ENCODE measurements around the gene GMDS.

The GMDS gene

GRCh38 chr6:1778686-1779235 lies 466.6 kb downstream of the GMDS start:
- no peak for TF ChIP-seq TAF1 (IDR thresholded peaks at IDR 0.05; ENCODE audit: borderline replicate concordance, low read depth, low read length)
- TF ChIP-seq POLR2A (IDR thresholded peaks at IDR 0.05; ENCODE audit: low read depth, low read length) = no peak
- TF ChIP-seq POLR2AphosphoS5 (IDR thresholded peaks at IDR 0.05; ENCODE audit: low read depth, low read length) = no peak
- DNase-seq (ENCODE audit: insufficient read length) (no peak), FAIRE-seq (no peak)

DNA sequence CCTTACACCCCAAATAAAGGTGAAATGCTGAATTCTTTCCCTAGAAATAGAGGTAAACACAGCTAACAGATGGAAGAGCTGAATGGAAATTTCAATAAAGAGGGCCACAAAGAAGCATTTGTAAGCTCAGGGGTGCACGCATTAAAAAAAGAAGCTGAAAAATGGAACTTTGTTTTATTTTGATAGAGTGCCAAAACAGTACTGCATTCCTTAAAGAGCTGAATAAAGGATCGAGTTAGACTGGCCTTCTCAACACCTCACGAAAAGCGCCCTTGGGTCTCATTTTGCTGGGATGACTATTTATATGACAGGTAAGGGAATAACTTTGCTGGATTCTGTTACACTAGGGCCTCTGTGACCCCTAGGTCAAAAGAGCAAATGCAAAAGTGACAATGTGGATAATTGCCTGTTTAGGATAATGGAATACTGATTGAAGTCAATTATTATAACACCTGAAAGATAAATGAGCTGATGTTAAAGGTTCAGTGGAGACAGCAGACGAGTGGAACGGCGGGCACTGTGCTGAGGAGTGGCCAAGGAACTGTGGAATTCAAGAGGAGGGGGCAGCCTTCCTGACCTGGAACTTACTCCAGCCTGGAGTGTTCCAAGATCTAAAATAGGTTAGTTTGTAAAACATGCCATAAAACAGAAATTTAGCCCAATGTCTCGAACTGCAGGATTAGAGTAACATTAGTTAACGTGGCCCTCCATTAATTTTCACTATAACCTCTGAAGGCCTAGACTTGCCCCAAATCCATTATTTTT lies 467.3 kb downstream of the GMDS start:
- FAIRE-seq (no peak), DNase-seq (ENCODE audit: insufficient read length) (no peak)
- TF ChIP-seq POLR2AphosphoS5 (IDR thresholded peaks at IDR 0.05; ENCODE audit: low read depth, low read length) (no peak), POLR2A (IDR thresholded peaks at IDR 0.05; ENCODE audit: low read depth, low read length) (no peak), TAF1 (IDR thresholded peaks at IDR 0.05; ENCODE audit: borderline replicate concordance, low read depth, low read length) (no peak)

- FAIRE-seq = no peak
- no peak for DNase-seq (ENCODE audit: insufficient read length)
- TF ChIP-seq POLR2A (IDR thresholded peaks at IDR 0.05; ENCODE audit: low read depth, low read length) (no peak), TAF1 (IDR thresholded peaks at IDR 0.05; ENCODE audit: borderline replicate concordance, low read depth, low read length) (no peak), POLR2AphosphoS5 (IDR thresholded peaks at IDR 0.05; ENCODE audit: low read depth, low read length) (no peak)
Measured at GRCh38 chr6:1775441-1775840, 470.0 kb downstream of the GMDS start.

DNA sequence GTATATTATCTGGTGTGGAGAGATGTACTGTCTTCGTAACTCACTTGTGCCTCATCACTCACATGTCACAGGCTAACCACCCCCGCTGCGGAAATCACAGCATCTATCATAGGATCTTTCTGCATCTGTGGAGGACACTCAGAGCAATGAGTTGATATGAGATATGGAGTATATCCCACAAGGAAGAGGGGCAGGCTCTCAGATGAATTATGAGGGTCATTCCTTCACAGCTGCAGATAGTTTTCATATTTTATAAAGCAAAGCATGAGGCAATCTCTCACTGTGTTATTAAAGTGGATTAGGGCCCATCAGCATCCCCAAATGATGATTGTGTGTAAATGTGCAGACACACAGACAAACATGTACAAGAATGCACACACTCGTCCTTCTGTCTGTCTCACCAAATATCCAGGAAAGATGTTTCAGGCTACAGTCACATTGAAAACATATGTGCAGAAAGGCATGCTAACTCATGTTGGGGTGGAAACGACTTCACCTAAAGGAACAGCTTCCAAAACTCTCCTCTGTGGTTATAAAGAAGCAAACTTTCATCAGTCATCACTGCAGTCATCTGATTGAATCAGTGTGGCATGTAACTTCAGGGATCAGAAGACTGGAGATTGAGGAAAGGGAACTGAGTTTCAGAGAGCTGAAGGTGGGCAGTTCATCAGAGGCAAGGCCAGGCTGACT lies 471.0 kb downstream of the GMDS start:
- TF ChIP-seq POLR2AphosphoS5 (IDR thresholded peaks at IDR 0.05; ENCODE audit: low read depth, low read length) (no peak), TAF1 (IDR thresholded peaks at IDR 0.05; ENCODE audit: borderline replicate concordance, low read depth, low read length) (no peak), POLR2A (IDR thresholded peaks at IDR 0.05; ENCODE audit: low read depth, low read length) (no peak)
- FAIRE-seq (no peak), DNase-seq (ENCODE audit: insufficient read length) (no peak)

GRCh38 chr6:1773700-1774099 lies 471.7 kb downstream of the GMDS start:
- DNase-seq (ENCODE audit: insufficient read length) (no peak), FAIRE-seq (no peak)
- TF ChIP-seq POLR2AphosphoS5 (IDR thresholded peaks at IDR 0.05; ENCODE audit: low read depth, low read length) = no peak
- TF ChIP-seq TAF1 (IDR thresholded peaks at IDR 0.05; ENCODE audit: borderline replicate concordance, low read depth, low read length) = no peak

DNA sequence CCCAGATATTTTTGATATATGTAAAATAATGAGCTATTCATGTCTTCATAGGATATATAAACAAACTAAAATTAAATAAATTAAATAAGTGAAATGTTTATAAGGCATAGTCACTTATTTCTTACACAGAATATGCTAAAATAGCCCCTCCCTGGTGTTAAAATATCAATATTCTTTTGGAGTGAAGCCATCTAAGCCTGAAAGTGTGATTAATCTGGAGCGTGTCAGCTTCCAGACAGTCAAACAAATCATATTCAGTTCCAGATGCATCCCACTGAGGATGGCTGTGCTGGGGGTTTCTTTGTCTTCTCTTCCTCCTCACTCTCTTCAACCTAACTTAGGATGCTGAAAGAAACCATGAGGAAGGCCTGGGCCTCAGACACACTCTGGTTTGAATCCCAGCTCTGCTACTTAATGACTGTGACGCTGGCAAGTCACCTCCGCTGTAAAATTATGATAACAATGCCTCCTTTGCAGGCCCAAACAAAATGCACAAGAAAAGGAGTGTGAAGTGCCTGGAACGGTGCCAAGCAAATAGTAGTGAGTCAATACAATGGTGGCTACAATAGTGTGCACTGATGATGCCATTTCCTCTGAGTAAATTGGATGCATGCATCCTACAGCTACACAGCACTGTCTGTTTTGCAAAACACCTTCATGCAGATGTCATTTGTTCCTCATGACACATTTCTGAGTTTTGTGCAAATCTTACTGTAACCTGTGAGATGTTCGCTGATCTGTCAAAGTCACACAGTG lies 474.3 kb downstream of the GMDS start:
- FAIRE-seq (no peak), DNase-seq (ENCODE audit: insufficient read length) (no peak)
- TF ChIP-seq POLR2AphosphoS5 (IDR thresholded peaks at IDR 0.05; ENCODE audit: low read depth, low read length) (no peak), TAF1 (IDR thresholded peaks at IDR 0.05; ENCODE audit: borderline replicate concordance, low read depth, low read length) (no peak), POLR2A (IDR thresholded peaks at IDR 0.05; ENCODE audit: low read depth, low read length) (no peak)

GRCh38 chr6:1770435-1770843 lies 475.0 kb downstream of the GMDS start:
- TF ChIP-seq POLR2AphosphoS5 (IDR thresholded peaks at IDR 0.05; ENCODE audit: low read depth, low read length) (no peak), TAF1 (IDR thresholded peaks at IDR 0.05; ENCODE audit: borderline replicate concordance, low read depth, low read length) (no peak), POLR2A (IDR thresholded peaks at IDR 0.05; ENCODE audit: low read depth, low read length) (no peak)
- FAIRE-seq (no peak), DNase-seq (ENCODE audit: insufficient read length) (no peak)

- TF ChIP-seq POLR2A (IDR thresholded peaks at IDR 0.05; ENCODE audit: low read depth, low read length) (no peak), TAF1 (IDR thresholded peaks at IDR 0.05; ENCODE audit: borderline replicate concordance, low read depth, low read length) (no peak), POLR2AphosphoS5 (IDR thresholded peaks at IDR 0.05; ENCODE audit: low read depth, low read length) (no peak)
- DNase-seq (ENCODE audit: insufficient read length) (no peak), FAIRE-seq (no peak)
Measured at GRCh38 chr6:1767481-1768246, 477.7 kb downstream of the GMDS start.

DNA sequence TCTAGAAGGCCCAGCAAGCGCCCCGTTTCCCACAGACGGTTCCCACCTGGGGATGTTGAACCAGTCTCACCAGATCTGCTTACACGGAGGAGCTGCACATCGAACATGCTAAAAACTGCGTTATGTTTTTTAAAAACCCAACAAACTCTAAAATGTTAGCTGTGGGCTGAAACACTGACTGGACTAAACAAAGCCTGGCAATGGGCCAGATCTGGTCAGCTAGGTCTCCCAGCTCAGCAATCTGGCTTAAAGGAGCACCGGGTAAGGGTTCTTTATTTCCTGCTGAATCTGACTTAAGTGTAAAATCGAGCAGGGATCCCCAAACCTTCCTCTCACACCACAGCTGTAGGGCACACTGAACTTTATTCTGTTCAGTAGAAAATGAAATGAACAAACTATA lies 478.8 kb downstream of the GMDS start:
- no peak for TF ChIP-seq TAF1 (IDR thresholded peaks at IDR 0.05; ENCODE audit: borderline replicate concordance, low read depth, low read length)
- no peak for TF ChIP-seq POLR2AphosphoS5 (IDR thresholded peaks at IDR 0.05; ENCODE audit: low read depth, low read length)
- TF ChIP-seq POLR2A (IDR thresholded peaks at IDR 0.05; ENCODE audit: low read depth, low read length) = no peak
- FAIRE-seq = no peak
- no peak for DNase-seq (ENCODE audit: insufficient read length)

DNA sequence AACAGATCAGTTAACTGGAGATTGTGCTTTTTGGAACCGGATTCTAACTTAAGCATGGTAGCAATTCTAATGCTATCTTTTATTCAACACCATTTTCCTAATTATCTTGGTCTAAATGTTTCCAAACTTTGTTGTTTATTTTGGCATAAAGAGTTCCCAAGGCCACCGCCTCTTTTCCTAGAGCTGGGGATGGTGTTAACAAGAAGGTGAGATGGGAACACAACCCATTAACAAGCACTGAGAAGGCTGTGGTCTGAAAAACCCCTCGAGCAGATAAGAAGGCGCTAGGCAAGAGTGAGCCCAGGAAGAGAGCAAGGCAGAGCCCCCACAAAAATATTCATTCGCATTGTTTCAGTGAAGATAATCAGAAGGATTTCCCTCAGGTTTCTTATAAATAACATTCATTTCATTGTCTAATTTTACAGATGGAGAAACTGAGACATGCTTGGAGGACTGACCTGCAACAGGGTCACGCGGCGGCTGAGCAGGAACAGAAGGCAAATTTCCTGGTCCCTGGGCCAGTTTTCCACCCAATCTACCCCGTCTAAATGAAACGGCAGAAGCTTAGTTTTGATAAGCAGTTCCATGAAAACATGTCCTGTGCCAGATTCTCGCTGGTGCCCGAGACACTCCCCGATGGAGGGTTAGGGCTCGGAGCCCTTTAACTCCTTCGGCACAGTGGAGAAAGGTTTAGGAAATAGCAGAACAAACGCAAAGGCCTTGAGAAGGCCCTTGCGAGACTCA lies 480.1 kb downstream of the GMDS start:
- DNase-seq (ENCODE audit: insufficient read length) = no peak
- no peak for TF ChIP-seq POLR2AphosphoS5 (IDR thresholded peaks at IDR 0.05; ENCODE audit: low read depth, low read length)
- TF ChIP-seq TAF1 (IDR thresholded peaks at IDR 0.05; ENCODE audit: borderline replicate concordance, low read depth, low read length) = no peak
- no peak for TF ChIP-seq POLR2A (IDR thresholded peaks at IDR 0.05; ENCODE audit: low read depth, low read length)
- no peak for FAIRE-seq

Data from GM12892 (cell line).